OCI-LY1 (cell line): ENCODE results near the gene CLTRN.

ENCODE experiments used
- H2AFZ ChIP-seq: fragments of 200-600 bp; sonication (generic), shearing (Covaris generic); 2 replicates; pipeline ENCODE4 v1.6.0; 2014; ENCODE audit warnings: antibody characterized with exemption, mild to moderate bottlenecking, low read length
- H3F3A ChIP-seq: fragments of 200-600 bp; sonication (generic), shearing (Covaris generic); 2 replicates; pipeline ENCODE4 v1.6.0; 2014; ENCODE audit warnings: mild to moderate bottlenecking, antibody characterized with exemption, low read length, moderate library complexity; ENCODE audit not compliant: insufficient read depth
- H3K27ac ChIP-seq: fragments of 200-600 bp; sonication (generic); 2 replicates; pipeline ENCODE4 v1.5.1; 2014; ENCODE audit warnings: low read length, mixed run types, mild to moderate bottlenecking, low read depth; ENCODE audit not compliant: poor library complexity, severe bottlenecking
- H3K27me3 ChIP-seq: fragments of 200-600 bp; sonication (generic); 2 replicates; pipeline ENCODE4 v1.6.0; 2014; ENCODE audit warnings: antibody characterized with exemption, mild to moderate bottlenecking, low read length, moderate library complexity; ENCODE audit not compliant: insufficient read depth
- H3K36me3 ChIP-seq: fragments of 200-600 bp; sonication (generic); 2 replicates; pipeline ENCODE4 v1.6.1; 2014; ENCODE audit warnings: mild to moderate bottlenecking, antibody characterized with exemption, low read length, moderate library complexity, mixed read lengths; ENCODE audit not compliant: insufficient read depth
- H3K4me1 ChIP-seq: fragments of 200-600 bp; sonication (generic); 2 replicates; pipeline ENCODE4 v1.5.1; 2014; ENCODE audit warnings: mild to moderate bottlenecking, low read length, moderate library complexity; ENCODE audit not compliant: insufficient read depth, severe bottlenecking
- H3K4me2 ChIP-seq: fragments of 200-600 bp; sonication (generic), shearing (Covaris generic); 2 replicates; pipeline ENCODE4 v1.6.1; 2014; ENCODE audit warnings: low read length
- H3K4me3 ChIP-seq: fragments of 200-600 bp; sonication (generic); 2 replicates; pipeline ENCODE4 v1.5.1; 2014; ENCODE audit warnings: low read length, low read depth, mild to moderate bottlenecking, mixed read lengths; ENCODE audit not compliant: poor library complexity, severe bottlenecking
- H3K79me2 ChIP-seq: fragments of 200-600 bp; shearing (Covaris generic); 2 replicates; pipeline ENCODE4 v1.6.1; 2016; ENCODE audit warnings: mixed run types, low read length, mixed read lengths; ENCODE audit not compliant: insufficient read depth
- H3K9ac ChIP-seq: fragments of 200-600 bp; sonication (generic), shearing (Covaris generic); 2 replicates; pipeline ENCODE4 v1.6.1; 2014; ENCODE audit warnings: mild to moderate bottlenecking, low read length, mixed read lengths
- H3K9me2 ChIP-seq: fragments of 200-600 bp; sonication (generic), shearing (Covaris generic); 2 replicates; pipeline ENCODE4 v1.6.1; 2014; ENCODE audit warnings: low read depth, mild to moderate bottlenecking, low read length, mixed read lengths
- H3K9me3 ChIP-seq: fragments of 200-600 bp; shearing (Covaris generic); 2 replicates; pipeline ENCODE4 v1.6.1; 2014; ENCODE audit warnings: low read length, mixed read lengths
- H4K20me1 ChIP-seq: fragments of 200-600 bp; sonication (generic), shearing (Covaris generic); 2 replicates; pipeline ENCODE4 v1.6.0; 2016; ENCODE audit warnings: mild to moderate bottlenecking, low read length; ENCODE audit not compliant: insufficient read depth
- CTCF ChIP-seq: fragments of 200-600 bp; sonication (generic), shearing (Covaris generic); IDR thresholded peaks from 2 replicates; pipeline ENCODE4 v1.5.1; 2017; ENCODE audit warnings: mild to moderate bottlenecking, antibody characterized with exemption, low read length, moderate library complexity, mixed read lengths
- EZH2 ChIP-seq: fragments of 200-600 bp; sonication (generic), shearing (Covaris generic); IDR thresholded peaks from 2 replicates; pipeline ENCODE4 v1.8.0; 2017; ENCODE audit warnings: borderline replicate concordance, mixed run types, mild to moderate bottlenecking, antibody characterized with exemption, low read length, moderate library complexity, mixed read lengths

The CLTRN gene

GRCh38 chrX:15606136-15606535 lies 58.5 kb downstream of the CLTRN start:
- Histone ChIP-seq H3K79me2 (no peaks in the 10 kb centered on the region), H3K4me3 (no peak overlapping the region), H3K27me3 (no peaks in the 10 kb centered on the region), H3K4me2 (no peak overlapping the region), H3K9me2 (no peaks in the 10 kb centered on the region), H3K36me3 (no peaks in the 10 kb centered on the region), H3K9ac (no peak overlapping the region), H2AFZ (no peak overlapping the region), H4K20me1 (no peaks in the 10 kb centered on the region), H3K4me1 (no peaks in the 10 kb centered on the region), H3F3A (no peaks in the 10 kb centered on the region), H3K27ac (no peak overlapping the region), H3K9me3 (no peaks in the 10 kb centered on the region)
- TF ChIP-seq CTCF (no peak), EZH2 (no peak)

GRCh38 chrX:15605226-15605625 lies 59.4 kb downstream of the CLTRN start:
- no peaks in the 10 kb centered on the region for H3K27me3 ChIP-seq
- H3K27ac ChIP-seq = no peak overlapping the region
- H4K20me1 ChIP-seq = no peaks in the 10 kb centered on the region
- H3K9me2 ChIP-seq = no peaks in the 10 kb centered on the region
- TF ChIP-seq EZH2 (no peak), CTCF (no peak)
- H3F3A ChIP-seq = no peaks in the 10 kb centered on the region
- H3K4me2 ChIP-seq = no peak overlapping the region
- no peak overlapping the region for H3K4me3 ChIP-seq
- H3K9me3 ChIP-seq = no peaks in the 10 kb centered on the region
- H2AFZ ChIP-seq = no peak overlapping the region
- no peak overlapping the region for H3K9ac ChIP-seq
- no peaks in the 10 kb centered on the region for H3K36me3 ChIP-seq
- no peaks in the 10 kb centered on the region for H3K4me1 ChIP-seq
- no peaks in the 10 kb centered on the region for H3K79me2 ChIP-seq

- H3K4me3 ChIP-seq = no peak overlapping the region
- no peak overlapping the region for H3K27ac ChIP-seq
- no peak overlapping the region for H3K4me2 ChIP-seq
- H3K9ac ChIP-seq = no peak overlapping the region
- no peaks in the 10 kb centered on the region for H3K27me3 ChIP-seq
- TF ChIP-seq CTCF (no peak), EZH2 (no peak)
- no peaks in the 10 kb centered on the region for H3K4me1 ChIP-seq
- H3K9me2 ChIP-seq = no peaks in the 10 kb centered on the region
- H4K20me1 ChIP-seq = no peaks in the 10 kb centered on the region
- H3K36me3 ChIP-seq = no peaks in the 10 kb centered on the region
- no peak overlapping the region for H2AFZ ChIP-seq
- no peaks in the 10 kb centered on the region for H3F3A ChIP-seq
- H3K79me2 ChIP-seq = no peaks in the 10 kb centered on the region
- H3K9me3 ChIP-seq = no peaks in the 10 kb centered on the region
Measured at GRCh38 chrX:15602761-15603160, 61.8 kb downstream of the CLTRN start.
